ENCODE data around the gene MARCHF6.
"Not testable (repeated sequence)": the region's sequence is repeated elsewhere in the genome, so short reads cannot be mapped to it uniquely, and the experiment has no call there.

Gene MARCHF6, protein sequence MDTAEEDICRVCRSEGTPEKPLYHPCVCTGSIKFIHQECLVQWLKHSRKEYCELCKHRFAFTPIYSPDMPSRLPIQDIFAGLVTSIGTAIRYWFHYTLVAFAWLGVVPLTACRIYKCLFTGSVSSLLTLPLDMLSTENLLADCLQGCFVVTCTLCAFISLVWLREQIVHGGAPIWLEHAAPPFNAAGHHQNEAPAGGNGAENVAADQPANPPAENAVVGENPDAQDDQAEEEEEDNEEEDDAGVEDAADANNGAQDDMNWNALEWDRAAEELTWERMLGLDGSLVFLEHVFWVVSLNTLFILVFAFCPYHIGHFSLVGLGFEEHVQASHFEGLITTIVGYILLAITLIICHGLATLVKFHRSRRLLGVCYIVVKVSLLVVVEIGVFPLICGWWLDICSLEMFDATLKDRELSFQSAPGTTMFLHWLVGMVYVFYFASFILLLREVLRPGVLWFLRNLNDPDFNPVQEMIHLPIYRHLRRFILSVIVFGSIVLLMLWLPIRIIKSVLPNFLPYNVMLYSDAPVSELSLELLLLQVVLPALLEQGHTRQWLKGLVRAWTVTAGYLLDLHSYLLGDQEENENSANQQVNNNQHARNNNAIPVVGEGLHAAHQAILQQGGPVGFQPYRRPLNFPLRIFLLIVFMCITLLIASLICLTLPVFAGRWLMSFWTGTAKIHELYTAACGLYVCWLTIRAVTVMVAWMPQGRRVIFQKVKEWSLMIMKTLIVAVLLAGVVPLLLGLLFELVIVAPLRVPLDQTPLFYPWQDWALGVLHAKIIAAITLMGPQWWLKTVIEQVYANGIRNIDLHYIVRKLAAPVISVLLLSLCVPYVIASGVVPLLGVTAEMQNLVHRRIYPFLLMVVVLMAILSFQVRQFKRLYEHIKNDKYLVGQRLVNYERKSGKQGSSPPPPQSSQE

DNA sequence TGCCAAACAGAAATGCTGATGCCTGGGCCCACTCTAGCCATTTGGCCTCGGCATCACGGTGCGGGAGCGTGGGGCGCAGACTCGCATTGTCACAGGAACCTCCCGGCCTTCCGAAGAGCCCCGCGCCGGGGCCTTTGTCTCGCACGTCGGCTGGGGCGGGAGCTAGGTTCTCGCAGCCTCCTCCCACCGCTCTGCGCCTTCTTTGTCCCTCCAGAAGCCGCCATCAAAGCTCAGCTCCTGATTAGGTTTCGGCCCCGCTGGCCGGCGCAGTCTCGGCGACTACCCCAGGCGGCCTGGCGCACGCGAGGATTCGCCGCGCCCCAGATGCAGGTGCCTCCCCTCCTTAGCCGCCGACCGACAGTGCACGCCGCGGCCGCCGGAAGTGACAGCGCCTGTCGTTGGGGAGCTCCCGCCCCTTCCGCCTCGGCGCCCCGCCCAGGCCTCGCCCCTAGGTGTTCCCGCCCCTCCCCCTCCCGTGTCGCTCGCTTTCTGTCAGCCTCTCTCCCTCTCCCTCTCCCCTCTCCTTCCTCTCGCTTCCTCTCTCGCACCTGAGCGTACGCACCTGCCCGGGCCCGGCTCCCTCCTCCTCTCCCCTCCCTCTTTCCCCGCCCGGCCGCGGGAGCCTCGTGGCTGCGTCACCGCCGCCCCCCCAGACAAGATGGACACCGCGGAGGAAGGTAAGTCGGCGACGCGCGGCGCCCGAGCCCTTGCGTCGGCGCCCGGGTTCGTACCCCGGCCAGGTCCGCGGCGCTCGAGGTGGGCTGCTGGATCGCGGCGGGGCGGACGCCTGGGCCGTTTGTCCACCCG, at the start of gene MARCHF6:
Gene MARCHF6, plus strand, starts transcription at position 455 of the 807 bp plus-strand sequence. Its CDS starts 204 bp downstream, at position 659.
- peak; percentile 92 to 96 for DNase-seq (ENCODE audit: low read depth in 2 of 2, low spot score in 1 of 2)

DNA sequence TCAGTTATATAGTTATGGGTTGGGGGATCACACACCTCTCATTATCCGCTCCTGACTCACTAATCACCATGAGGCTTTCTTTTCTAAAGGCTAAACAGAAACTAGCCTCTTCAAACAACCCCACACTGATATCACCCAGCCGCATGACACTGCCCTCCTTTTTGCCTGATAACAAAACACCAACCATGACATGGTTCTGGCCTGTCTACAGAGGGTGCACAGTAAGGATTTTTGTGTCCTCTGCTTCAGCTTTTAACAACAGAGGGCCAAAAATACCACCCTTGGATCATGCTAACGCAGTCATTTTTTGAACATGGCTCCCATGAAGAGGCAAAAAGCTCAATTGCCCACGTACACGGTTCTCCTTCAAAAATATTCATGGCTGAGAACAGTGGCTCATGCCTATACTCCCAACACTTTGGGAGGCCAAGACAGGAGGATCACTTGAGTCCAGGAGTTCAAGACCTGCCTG, 49.8 kb upstream of the MARCHF6 start:
- DNase-seq (ENCODE audit: low read depth in 2 of 2, low spot score in 1 of 2) = no peak

DNA sequence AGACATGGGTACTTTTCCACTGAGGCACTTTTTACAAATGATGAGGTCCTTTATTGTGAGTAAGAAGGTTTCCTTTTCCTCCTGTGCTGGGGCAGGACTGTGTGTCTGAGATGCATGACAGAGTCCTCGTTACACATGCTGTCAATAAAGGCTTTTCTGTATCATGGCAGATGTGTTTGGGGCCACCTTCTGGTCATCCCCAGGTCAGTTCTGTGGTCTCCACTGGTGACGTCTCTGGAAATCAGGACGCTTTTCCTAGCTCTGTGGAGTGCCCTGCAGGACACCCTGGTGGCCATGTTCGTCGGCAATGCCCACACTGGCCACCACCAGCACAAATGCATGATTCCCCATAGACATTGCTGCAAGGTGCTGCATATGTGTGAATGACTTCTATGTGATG, 48.6 kb upstream of the MARCHF6 start:
- DNase-seq (ENCODE audit: low read depth in 2 of 2, low spot score in 1 of 2) = no peak

DNA sequence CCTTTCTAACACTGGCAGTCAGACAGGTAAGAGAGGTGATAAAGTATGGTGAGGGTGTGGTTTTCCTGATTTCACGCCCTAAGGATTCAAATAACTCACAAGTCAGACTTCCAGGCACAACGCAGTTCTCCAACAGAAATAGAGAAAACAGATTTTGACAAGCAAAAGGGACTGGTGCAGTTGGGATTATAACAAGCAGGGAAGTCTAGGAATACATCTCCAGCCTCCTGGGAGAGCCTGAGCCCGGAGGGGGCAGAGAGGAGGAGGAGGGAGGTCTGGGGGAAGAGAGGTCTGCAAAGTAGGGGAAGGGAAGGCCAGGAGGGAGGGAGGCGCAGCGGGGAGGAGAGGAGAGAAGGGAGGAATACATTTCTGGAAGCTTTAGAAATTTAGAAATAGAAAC, 47.4 kb upstream of the MARCHF6 start:
- DNase-seq (ENCODE audit: low read depth in 2 of 2, low spot score in 1 of 2) = no peak

DNA sequence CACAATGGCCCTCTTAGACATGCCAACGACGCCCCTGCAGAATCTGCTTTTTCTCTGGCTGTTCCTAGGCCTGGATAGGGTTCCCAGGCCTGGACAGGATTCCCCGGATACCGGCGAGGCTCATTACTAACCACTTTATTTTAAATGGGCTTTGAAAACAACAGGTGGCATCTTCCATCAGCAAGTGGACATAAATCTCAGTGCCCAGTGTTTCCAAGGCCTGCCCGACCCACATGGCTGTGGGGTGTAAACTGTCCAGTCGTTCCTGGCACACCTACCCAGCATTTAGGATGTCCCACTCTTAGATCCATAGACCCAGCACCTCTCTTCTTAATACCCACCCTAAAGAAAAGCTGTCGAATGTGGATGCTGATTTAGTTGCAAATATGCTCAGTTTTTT, 46.7 kb upstream of the MARCHF6 start:
- DNase-seq (ENCODE audit: low read depth in 2 of 2, low spot score in 1 of 2) = no peak

DNA sequence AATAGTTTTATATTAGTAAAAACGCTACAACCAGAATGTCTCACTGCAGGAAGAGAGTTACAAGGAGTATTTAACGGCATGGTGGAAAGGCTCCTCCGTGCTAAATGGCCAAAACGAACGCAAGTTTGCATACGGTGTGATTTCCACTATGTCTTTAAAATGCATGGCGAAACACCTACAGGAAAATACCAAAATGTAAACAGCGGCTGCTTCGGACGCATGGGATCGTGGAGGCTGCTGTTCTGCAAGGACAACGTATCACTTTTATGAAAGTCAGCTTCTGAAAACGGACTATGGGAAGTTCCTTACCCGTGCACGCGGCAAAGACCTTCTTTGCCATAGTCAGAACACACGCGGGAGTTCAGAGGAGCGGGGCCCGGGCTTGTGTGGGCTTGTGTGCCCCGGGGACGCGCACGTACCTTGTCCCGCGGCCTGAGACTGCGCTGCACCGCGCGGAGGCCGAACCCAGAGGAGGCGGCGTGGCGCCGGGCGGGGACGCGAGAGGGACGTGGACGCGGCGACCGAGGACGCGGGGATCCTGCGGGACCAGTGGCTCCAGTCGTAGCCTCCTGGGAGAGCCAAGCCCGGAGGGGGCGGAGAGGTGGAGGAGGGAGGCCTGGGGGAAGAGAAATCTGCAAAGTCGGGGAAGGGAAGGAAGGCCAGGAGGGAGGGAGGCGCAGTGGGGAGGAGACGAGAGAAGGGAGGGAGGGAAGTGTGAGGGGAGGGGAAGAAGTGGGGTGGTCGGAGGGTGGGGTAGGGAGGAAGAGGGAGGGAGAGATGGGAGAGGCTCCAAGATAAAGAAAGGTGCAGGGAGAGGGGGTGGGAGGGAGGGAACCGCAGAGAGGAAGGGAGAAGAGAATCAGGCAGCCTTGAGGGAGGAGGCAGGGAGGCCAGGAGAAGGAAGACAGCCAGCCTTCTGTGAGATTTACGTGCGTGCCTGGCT, 46.0 kb upstream of the MARCHF6 start, which contains the start of gene CMBL:
Gene CMBL, minus strand, starts transcription at position 697 of the 943 bp plus-strand sequence. CDS start 17,140 bp downstream, outside the sequence.
- no peak for DNase-seq (ENCODE audit: low read depth in 2 of 2, low spot score in 1 of 2)

DNA sequence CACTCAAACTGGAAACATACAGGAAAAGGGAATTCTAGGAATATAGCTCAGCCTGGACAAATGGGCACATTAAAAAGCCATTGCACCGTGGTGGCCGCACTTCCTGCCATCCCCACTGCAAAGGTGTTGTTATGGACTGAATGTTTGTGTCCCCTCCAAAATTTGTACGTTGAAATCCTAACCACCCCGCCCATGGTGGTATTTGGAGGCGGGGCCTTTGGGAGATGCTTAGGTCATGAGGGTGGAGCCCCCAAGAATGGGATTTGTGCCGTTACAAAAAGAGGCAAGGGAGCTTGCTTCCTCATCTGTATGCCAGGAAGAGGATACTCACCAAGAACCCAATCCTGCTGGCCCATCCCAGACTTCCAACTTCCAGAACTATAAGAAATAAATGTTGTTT, 44.7 kb upstream of the MARCHF6 start:
- DNase-seq (ENCODE audit: low read depth in 2 of 2, low spot score in 1 of 2) = no peak

DNA sequence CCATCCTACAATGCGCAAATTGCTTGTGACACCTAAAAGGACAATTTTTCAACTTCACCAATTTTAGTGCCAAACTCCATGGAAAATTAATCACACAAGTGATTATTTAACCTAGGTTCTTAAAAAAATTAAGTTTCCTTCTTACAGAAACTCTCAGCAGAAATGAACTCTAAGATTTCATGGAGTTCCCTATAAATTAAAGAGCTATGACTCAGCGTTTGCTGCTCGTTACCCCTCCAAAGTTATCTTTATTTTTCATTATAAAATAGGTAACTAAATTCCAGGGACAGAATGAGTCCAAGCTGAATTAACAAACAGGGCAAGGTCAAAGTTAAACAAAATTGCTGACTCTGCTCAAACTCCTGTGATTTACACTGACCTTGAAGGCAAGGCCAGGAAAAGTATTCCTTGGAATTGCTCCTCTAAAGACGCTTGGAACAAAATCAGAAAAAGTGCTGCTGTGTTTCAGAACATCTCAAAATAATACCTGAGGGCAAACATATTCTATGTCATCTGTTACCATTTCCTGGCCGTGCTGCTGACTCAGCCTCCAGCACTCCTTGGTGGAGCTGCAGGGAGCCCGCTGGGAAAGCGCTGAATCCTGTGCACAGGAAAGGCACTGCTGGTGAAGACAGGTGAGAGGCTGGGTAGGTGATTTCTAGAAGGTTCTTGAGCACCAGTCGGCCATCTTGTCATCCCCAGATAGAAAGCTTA, 43.3 kb upstream of the MARCHF6 start:
- no peak for DNase-seq (ENCODE audit: low read depth in 2 of 2, low spot score in 1 of 2)

DNA sequence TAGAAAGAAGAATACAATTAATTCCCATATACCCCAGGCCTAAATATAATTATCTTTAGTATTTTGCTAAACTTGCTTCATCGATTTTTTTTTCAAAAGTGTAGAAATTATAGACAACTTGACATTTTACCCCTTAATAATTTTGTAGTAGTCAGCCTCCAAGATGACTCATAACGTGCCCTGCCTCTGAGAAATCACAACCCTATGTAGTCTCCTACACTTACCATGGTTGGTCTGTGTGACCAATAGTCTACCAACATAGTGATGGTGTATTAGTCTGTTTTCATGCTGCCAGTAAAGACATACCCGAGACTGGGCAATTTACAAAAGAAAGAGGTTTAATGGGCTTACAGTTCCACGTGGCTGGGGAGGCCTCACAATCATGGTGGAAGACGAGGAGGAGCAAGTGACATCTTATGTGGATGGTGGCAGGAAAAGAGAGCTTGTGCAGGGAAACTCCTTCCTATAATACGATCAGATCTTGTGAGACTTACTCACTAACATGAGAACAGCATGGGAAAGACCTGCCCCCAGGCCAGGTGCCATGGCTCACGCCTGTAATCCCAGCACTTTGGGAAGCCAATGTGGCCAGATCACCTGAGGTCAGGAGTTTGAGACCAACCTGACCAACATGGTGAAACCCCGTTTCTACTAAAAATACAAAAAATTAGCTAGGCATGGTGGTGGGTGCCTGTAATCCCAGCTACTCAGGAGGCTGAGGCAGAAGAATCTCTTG, 42.5 kb upstream of the MARCHF6 start:
- not testable (repeated sequence) for DNase-seq (ENCODE audit: low read depth in 2 of 2, low spot score in 1 of 2)

DNA sequence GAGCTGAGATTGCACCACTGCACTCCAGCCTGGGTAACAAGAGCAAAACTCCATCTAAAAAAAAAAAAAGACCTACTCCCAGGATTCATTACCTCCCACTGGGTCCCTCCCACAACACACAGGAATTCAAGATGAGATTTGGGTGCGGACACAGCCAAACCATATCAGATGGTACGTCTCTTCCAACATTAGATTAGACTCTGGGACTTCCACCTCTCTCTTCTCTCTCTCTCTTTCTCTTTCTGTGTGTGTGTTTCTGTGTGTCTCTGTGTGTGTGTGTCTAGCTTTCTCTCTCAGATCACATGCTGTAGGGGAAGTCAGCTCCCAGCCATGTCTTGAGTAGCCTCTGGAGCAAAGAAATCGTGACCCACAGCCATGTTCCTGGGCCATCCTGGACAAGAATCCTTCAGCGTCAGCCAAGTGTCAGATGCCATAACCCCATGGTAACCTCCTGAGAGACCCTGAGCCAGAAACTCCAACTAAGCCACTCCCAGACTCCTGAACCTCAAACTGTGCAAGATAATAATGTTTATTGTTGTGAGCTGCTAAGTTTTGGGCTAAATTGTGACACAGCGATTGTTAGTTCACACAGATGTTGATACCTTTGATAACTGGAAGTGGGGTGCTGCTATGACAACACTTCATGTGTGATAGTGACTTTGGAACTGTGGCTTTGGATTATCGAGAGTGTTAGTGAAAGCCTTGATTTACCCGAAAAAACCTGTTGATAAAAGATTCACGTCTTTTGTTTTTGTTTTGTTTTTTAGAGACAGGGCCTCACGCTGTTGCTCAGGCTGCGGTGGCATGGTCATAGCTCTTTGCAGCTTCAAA, 41.7 kb upstream of the MARCHF6 start:
- DNase-seq (ENCODE audit: low read depth in 2 of 2, low spot score in 1 of 2) = no peak

DNA sequence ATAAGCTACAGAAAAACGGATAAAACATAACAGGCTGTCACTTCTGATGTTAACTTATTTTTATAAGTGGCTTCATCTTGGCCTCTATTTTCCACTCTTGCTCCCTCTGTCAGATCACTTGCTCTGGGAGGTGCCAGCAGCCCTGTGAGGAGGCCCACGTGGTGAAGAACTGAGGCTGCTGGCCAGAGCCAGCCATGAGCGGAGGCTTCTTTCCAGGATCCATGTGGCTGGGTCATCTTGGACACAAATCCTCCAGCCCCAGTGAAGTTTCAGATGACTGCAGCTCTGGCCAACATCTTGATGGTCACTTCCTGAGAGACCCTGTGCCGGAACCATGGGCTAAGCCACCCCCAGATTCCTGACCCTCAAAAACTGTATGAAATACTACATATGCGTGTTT, 38.3 kb upstream of the MARCHF6 start:
- DNase-seq (ENCODE audit: low read depth in 2 of 2, low spot score in 1 of 2) = no peak

DNA sequence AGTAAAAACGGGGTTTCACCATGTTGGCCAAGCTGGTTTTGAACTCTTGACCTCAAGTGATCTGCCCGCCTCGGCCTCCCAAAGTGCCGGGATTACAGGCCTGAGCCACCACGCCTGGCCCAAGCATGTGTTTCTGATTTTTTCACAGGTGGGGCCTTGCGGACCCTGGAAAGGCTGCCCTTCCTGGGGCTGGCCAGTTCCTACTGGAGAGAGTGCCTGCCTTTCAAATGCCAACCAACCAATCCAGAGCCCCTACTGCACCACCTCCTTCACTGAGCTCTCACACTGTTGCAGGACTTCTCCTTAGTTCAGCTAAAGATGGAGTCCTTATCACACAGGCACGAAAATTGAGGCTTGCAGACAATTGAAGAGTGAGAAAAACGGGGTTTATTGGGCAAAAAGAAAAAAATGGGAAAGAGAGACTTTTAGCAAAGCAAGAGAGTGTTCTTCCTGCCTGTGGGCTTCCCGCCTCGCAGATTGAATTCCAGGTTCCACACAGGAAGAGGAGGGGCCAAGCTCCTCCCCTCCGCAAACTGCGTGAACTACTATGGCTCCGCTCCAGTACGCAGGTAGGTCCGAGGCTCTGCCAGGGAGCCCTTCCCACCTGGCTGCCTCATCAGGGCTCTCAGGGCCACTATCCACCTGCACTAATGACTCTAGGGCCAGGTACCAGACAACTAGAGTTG, 37.5 kb upstream of the MARCHF6 start:
- no peak for DNase-seq (ENCODE audit: low read depth in 2 of 2, low spot score in 1 of 2)

DNA sequence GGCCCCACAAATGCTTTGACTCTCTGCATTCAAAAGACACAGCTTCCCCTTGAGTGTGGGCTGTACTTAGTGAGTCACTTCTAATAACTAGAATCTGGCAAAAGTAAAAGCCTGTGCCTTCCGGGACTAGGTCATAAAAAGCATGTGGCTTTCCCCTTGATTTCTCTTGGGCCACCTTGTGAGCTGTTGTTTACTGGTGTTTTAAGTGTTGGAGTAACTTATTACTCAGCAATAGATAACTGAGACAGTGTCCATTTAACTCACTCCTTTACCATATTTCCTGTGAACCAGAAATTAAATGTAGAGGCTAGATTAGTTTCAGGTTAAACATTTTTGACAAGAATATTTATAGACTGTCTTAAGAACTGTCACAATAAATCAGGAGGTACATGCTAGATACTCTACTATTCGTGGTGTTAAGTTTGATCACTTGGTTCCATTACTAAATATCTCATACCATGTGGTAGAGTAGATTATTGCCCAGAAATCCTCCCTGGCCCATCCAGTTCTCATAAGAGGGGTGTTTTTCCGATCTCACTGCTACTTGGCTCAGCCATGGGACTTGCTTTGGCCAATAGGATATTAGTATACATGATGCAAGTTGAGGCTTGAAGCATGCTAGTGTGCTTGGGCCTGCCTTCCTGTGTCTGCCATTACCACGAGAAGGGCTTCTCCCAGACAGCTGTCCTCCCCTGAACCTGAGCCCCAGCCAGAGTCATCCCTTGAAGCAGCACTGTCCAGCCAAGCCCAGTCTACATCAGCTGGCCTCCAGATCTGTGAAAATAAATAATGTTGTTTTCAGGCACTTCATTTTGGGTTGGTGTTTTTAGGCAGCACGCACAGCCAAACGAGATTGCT, 35.4 kb upstream of the MARCHF6 start:
- DNase-seq (ENCODE audit: low read depth in 2 of 2, low spot score in 1 of 2) = no peak

DNA sequence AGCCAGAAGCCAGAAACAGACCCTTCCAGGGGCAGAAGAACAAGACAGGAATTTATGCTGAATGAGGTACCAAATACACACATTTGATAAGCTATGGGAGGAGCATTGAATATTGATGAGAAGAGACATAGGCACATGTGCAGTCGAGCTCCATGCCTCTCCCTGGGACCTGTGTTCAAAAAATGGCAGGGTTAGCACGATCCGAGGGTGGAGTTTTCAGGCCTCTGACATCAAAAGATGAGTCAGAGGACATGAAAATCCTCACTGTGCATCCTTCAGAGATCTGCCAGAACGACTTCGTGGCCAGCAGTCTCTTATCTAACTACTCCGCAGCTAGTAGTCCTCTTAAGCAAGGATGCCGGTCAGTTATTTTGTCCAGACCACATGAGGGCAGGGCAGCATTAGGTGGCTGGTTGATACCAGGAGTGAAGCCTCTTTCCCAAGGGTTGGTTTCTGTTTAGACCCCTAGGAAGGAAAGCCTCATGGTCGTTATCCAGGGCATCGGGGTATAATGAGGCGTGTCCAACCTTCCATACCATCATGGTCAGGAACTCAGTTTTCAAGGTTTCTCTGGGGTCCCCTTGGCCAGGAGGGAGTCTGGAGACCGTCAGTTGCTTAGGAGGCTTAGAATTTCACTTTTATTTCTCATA, 34.2 kb upstream of the MARCHF6 start:
- no peak for DNase-seq (ENCODE audit: low read depth in 2 of 2, low spot score in 1 of 2)

DNA sequence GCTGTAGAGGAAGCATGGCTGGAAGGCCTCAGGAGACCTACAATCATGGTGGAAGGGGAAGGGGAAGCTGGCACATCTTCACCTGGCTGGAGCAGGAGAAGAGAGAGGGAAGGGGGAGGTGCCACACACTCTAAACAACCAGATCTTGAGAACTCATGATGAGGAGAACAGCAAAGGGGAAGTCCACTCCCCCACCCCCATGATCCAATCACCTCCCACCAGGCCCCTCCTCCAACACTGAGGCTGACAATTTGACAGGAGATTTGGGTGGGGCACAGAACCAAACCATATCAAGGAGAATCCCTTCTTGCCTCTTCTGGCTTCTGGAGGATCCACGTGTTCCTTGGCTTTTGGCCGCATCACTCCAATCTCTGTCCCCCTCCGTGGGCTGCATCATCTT, 32.7 kb upstream of the MARCHF6 start:
- DNase-seq (ENCODE audit: low read depth in 2 of 2, low spot score in 1 of 2) = no peak

DNA sequence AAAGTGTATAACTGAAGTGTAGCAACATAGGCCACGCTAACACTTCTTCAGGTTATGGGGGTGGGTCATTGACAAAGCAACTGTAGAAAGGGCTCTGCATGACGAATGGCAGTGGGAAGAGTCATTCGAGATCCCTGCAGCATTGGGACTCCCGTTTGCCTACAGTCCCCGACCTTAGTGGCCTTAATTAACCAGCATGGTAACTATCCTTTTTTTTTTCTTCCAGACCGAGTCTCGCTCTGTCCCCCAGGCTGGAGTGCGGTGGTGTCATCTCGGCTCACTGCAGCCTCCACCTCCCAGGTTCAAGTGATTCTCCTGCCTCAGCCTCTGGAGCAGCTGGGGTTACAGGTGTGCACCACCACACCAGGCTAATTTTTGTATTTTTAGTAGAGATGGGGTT, 31.6 kb upstream of the MARCHF6 start:
- no peak for DNase-seq (ENCODE audit: low read depth in 2 of 2, low spot score in 1 of 2)
